ENCODE results near the gene LSM3.

Gene LSM3

DNA sequence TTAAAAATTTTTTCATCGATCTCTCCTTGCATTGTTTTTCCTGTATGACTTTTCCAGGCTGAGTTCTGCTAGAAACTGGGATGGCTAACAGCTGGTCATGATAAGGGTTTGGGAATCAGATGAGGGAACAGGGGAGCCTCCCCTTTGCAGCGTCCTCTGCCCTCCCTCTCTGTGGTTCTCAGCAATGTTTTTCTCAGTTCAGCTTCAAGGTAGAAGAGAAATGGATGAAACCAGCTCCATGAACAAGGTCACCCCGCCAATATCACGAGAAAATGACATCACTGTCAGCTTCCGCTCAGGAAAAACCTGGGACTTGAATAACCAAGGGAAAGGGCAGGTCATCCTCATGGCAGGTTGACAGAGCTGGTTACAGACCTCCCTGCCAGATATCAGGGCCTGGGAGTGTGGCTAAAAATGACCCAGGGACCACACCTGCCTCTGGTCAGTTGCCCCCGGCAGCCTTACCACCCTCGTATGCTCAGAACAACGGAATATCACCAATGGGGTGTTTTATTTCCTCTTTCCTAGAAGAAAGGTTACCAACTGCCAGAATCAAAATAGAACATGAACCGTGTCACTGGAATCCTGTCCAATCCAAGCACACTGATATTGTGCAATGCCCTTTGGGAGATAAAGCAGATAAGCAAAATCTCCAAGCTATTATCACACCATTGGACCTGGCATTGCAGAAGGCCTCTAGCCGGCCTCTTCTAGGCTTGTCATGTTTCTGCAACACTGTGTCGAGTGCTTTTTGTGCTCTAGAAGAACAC lies 26.1 kb downstream of the LSM3 start:
- H3K9me3 ChIP-seq (ENCODE audit: low read length), result no peaks in the 10 kb centered on the region
- no peak overlapping the region for H3K27ac ChIP-seq (ENCODE audit: low read depth, low read length)
- H3K27me3 ChIP-seq (ENCODE audit: control insufficient read depth in 1 of 2, insufficient read depth in 2 of 2, low read length in 2 of 2), result no peaks in the 10 kb centered on the region
- H3K36me3 ChIP-seq (ENCODE audit: insufficient read depth, low read length), result no peaks in the 10 kb centered on the region
- H3K4me1 ChIP-seq (ENCODE audit: insufficient read depth, low read length), result no peaks in the 10 kb centered on the region
- H3K9ac ChIP-seq (ENCODE audit: low read length), result no peak overlapping the region
- no peak overlapping the region for H3K4me3 ChIP-seq (ENCODE audit: low read depth in 1 of 2, low read length in 2 of 2)

DNA sequence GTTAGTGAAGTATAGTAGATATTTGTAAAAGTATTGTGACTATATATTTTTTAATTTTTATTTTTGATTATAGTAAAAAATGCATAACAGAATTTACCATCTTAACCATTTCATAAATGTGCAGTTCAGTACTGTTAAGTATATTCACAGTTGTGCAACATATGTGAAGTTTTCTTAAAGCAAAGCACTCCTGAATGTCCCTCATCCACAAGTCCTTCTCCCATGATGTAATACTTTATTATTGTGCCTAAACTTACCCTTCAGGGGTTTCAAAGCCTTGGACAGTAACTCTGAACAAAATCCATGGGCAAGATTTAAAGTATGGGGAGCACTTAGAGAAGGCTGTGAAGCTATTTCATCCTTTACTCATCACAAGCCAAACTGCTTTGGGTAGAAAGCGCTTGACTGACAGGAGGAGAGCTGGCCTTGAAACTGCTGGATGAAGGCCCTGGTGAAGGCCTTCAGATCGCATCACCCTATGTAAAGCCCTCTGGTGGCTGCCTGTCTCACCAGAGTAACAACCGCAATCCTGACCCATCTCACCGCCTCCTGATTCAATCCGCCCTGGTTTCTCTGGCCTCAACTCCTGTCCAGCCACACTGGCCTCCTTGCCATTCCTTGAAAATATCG lies 28.0 kb downstream of the LSM3 start:
- Histone ChIP-seq H3K4me1 (ENCODE audit: insufficient read depth, low read length) (no peaks in the 10 kb centered on the region), H3K27me3 (ENCODE audit: control insufficient read depth in 1 of 2, insufficient read depth in 2 of 2, low read length in 2 of 2) (no peaks in the 10 kb centered on the region), H3K27ac (ENCODE audit: low read depth, low read length) (no peak overlapping the region), H3K9ac (ENCODE audit: low read length) (no peak overlapping the region), H3K9me3 (ENCODE audit: low read length) (no peaks in the 10 kb centered on the region), H3K36me3 (ENCODE audit: insufficient read depth, low read length) (no peaks in the 10 kb centered on the region), H3K4me3 (ENCODE audit: low read depth in 1 of 2, low read length in 2 of 2) (no peak overlapping the region)

DNA sequence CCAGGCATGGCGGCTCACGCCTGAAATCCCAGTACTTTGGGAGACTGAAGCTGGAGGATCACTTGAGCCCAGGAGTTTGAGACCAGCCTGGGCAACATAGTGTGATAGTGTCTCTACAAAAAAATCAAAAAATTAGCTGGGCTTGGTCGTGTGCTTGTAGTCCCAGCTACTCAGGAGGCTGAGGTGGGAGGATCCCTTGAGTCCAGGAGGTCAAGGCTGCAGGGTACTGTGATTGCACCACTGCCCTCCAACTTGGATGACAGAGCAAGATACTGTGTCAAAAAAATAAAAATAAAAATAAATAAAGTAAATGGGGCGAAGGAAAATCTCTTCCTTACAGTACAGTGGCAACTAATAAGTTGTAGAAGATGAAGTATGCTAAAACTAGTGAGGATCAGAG lies 29.6 kb downstream of the LSM3 start:
- no peak overlapping the region for H3K9ac ChIP-seq (ENCODE audit: low read length)
- no peaks in the 10 kb centered on the region for H3K9me3 ChIP-seq (ENCODE audit: low read length)
- H3K27ac ChIP-seq (ENCODE audit: low read depth, low read length), result no peak overlapping the region
- no peaks in the 10 kb centered on the region for H3K4me1 ChIP-seq (ENCODE audit: insufficient read depth, low read length)
- no peaks in the 10 kb centered on the region for H3K36me3 ChIP-seq (ENCODE audit: insufficient read depth, low read length)
- H3K27me3 ChIP-seq (ENCODE audit: control insufficient read depth in 1 of 2, insufficient read depth in 2 of 2, low read length in 2 of 2), result no peaks in the 10 kb centered on the region
- no peak overlapping the region for H3K4me3 ChIP-seq (ENCODE audit: low read depth in 1 of 2, low read length in 2 of 2)

GRCh38 chr3:14208977-14209394 lies 30.4 kb downstream of the LSM3 start:
- Histone ChIP-seq H3K27ac (ENCODE audit: low read depth, low read length) (no peak overlapping the region), H3K36me3 (ENCODE audit: insufficient read depth, low read length) (no peaks in the 10 kb centered on the region)

GRCh38 chr3:14209581-14210289 lies 31.1 kb downstream of the LSM3 start:
- no peaks in the 10 kb centered on the region for H3K9me3 ChIP-seq (ENCODE audit: low read length)
- no peaks in the 10 kb centered on the region for H3K4me1 ChIP-seq (ENCODE audit: insufficient read depth, low read length)
- no peaks in the 10 kb centered on the region for H3K36me3 ChIP-seq (ENCODE audit: insufficient read depth, low read length)
- H3K9ac ChIP-seq (ENCODE audit: low read length), result no peak overlapping the region
- H3K27ac ChIP-seq (ENCODE audit: low read depth, low read length), result no peak overlapping the region
- no peaks in the 10 kb centered on the region for H3K27me3 ChIP-seq (ENCODE audit: control insufficient read depth in 1 of 2, insufficient read depth in 2 of 2, low read length in 2 of 2)
- no peak overlapping the region for H3K4me3 ChIP-seq (ENCODE audit: low read depth in 1 of 2, low read length in 2 of 2)

More at GRCh38 chr3:14208977-14209394, 30.4 kb downstream of the LSM3 start:
- Histone ChIP-seq H3K9me3 (ENCODE audit: low read length) (no peaks in the 10 kb centered on the region), H3K4me1 (ENCODE audit: insufficient read depth, low read length) (no peaks in the 10 kb centered on the region), H3K4me3 (ENCODE audit: low read depth in 1 of 2, low read length in 2 of 2) (no peak overlapping the region), H3K9ac (ENCODE audit: low read length) (no peak overlapping the region), H3K27me3 (ENCODE audit: control insufficient read depth in 1 of 2, insufficient read depth in 2 of 2, low read length in 2 of 2) (no peaks in the 10 kb centered on the region)

GRCh38 chr3:14210290-14210688 lies 31.7 kb downstream of the LSM3 start:
- Histone ChIP-seq H3K4me3 (ENCODE audit: low read depth in 1 of 2, low read length in 2 of 2) (no peak overlapping the region), H3K4me1 (ENCODE audit: insufficient read depth, low read length) (no peaks in the 10 kb centered on the region), H3K27me3 (ENCODE audit: control insufficient read depth in 1 of 2, insufficient read depth in 2 of 2, low read length in 2 of 2) (no peaks in the 10 kb centered on the region), H3K36me3 (ENCODE audit: insufficient read depth, low read length) (no peaks in the 10 kb centered on the region), H3K9ac (ENCODE audit: low read length) (no peak overlapping the region), H3K27ac (ENCODE audit: low read depth, low read length) (no peak overlapping the region), H3K9me3 (ENCODE audit: low read length) (no peaks in the 10 kb centered on the region)

DNA sequence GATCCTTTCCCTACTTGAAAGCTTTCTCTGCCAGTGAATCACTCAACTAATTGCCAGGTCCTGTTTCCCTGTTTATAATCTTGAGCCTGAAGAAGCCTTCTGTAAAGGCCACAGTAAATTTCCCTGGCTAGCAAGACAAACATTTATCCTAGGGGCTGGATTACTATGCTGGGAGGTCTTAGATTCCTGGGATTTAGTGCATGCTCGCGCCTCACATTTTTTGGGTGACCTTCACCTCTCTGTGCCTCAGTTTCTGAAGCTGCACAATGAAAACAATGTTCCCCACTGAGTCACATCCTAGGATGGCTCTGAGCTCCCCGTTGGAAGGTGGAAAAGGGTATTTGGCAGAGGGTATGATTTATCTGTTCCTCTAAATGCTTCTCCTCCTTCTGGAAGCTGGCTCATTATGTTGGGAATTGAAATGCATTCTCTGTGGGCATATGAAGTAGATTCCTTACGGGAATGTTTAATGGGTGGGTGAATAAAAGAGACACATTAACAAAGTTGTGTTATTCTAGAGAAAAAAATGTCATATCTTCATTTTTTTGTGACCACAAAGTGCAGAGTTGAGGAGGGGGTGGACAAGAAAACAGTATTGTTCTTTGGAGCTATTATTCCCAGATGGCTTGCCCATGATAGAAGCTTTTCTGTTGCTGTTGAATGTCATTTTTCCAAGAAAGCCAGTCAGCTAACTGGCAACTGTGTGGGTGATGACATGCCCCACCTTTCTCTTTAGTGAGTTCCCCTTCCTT lies 32.4 kb downstream of the LSM3 start:
- Histone ChIP-seq H3K9ac (ENCODE audit: low read length) (no peak overlapping the region), H3K27me3 (ENCODE audit: control insufficient read depth in 1 of 2, insufficient read depth in 2 of 2, low read length in 2 of 2) (no peaks in the 10 kb centered on the region), H3K4me3 (ENCODE audit: low read depth in 1 of 2, low read length in 2 of 2) (no peak overlapping the region), H3K27ac (ENCODE audit: low read depth, low read length) (no peak overlapping the region), H3K4me1 (ENCODE audit: insufficient read depth, low read length) (no peaks in the 10 kb centered on the region), H3K36me3 (ENCODE audit: insufficient read depth, low read length) (no peaks in the 10 kb centered on the region), H3K9me3 (ENCODE audit: low read length) (no peaks in the 10 kb centered on the region)

DNA sequence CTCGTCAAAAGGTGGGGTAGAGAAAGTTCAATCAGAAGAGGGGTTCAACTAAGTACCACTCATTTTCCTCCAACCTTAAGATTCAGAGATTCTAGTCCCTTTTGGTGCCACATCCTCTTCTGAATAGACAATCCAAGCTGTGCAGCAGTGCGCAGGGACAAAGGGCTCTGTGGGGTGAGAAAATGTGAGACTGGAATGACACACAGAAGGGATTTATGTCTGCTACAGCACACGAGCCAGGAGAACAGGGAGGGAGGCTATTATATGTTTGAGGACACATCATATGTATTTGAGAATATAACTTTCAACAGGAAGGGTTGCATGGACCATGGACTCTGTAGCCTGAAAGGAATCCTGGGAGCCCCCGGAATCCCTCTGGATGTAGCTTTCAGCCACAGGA lies 33.0 kb downstream of the LSM3 start:
- Histone ChIP-seq H3K27me3 (ENCODE audit: control insufficient read depth in 1 of 2, insufficient read depth in 2 of 2, low read length in 2 of 2) (no peaks in the 10 kb centered on the region), H3K9ac (ENCODE audit: low read length) (no peak overlapping the region), H3K27ac (ENCODE audit: low read depth, low read length) (no peak overlapping the region), H3K4me1 (ENCODE audit: insufficient read depth, low read length) (no peaks in the 10 kb centered on the region), H3K4me3 (ENCODE audit: low read depth in 1 of 2, low read length in 2 of 2) (no peak overlapping the region), H3K9me3 (ENCODE audit: low read length) (no peaks in the 10 kb centered on the region), H3K36me3 (ENCODE audit: insufficient read depth, low read length) (no peaks in the 10 kb centered on the region)

- H3K4me3 ChIP-seq (ENCODE audit: low read depth in 1 of 2, low read length in 2 of 2), result no peak overlapping the region
- no peaks in the 10 kb centered on the region for H3K4me1 ChIP-seq (ENCODE audit: insufficient read depth, low read length)
- H3K27me3 ChIP-seq (ENCODE audit: control insufficient read depth in 1 of 2, insufficient read depth in 2 of 2, low read length in 2 of 2), result no peaks in the 10 kb centered on the region
- H3K36me3 ChIP-seq (ENCODE audit: insufficient read depth, low read length), result no peaks in the 10 kb centered on the region
- H3K27ac ChIP-seq (ENCODE audit: low read depth, low read length), result no peak overlapping the region
- no peak overlapping the region for H3K9ac ChIP-seq (ENCODE audit: low read length)
- H3K9me3 ChIP-seq (ENCODE audit: low read length), result no peaks in the 10 kb centered on the region
These were observed 33.4 kb downstream of the LSM3 start for GRCh38 chr3:14212032-14212431.

GRCh38 chr3:14213066-14213774 lies 34.6 kb downstream of the LSM3 start:
- Histone ChIP-seq H3K9ac (ENCODE audit: low read length) (no peak overlapping the region), H3K27ac (ENCODE audit: low read depth, low read length) (no peak overlapping the region), H3K27me3 (ENCODE audit: control insufficient read depth in 1 of 2, insufficient read depth in 2 of 2, low read length in 2 of 2) (no peaks in the 10 kb centered on the region), H3K9me3 (ENCODE audit: low read length) (no peaks in the 10 kb centered on the region), H3K36me3 (ENCODE audit: insufficient read depth, low read length) (no peaks in the 10 kb centered on the region), H3K4me1 (ENCODE audit: insufficient read depth, low read length) (no peaks in the 10 kb centered on the region), H3K4me3 (ENCODE audit: low read depth in 1 of 2, low read length in 2 of 2) (no peak overlapping the region)

DNA sequence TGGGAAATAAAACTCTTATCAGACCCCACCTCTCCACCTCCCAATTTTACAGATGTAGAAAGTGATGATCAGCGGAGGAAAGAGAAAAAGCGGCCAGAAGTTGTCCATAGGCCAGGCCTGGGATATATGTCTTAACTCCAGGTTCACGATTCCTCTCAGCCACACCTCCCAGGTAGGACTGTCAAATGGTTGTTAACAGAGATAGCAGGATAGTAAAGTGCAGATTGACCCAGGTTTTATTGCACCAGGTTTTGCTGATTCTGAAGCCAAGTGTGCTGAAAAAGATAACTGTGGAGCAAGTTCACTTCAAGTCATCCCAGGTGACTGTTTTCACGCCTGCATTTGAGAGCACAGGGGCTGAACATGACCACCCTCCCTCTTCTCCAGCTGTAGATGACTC lies 36.1 kb downstream of the LSM3 start:
- Histone ChIP-seq H3K27me3 (ENCODE audit: control insufficient read depth in 1 of 2, insufficient read depth in 2 of 2, low read length in 2 of 2) (no peaks in the 10 kb centered on the region), H3K9me3 (ENCODE audit: low read length) (no peaks in the 10 kb centered on the region), H3K4me1 (ENCODE audit: insufficient read depth, low read length) (no peaks in the 10 kb centered on the region), H3K27ac (ENCODE audit: low read depth, low read length) (no peak overlapping the region), H3K4me3 (ENCODE audit: low read depth in 1 of 2, low read length in 2 of 2) (no peak overlapping the region), H3K9ac (ENCODE audit: low read length) (no peak overlapping the region), H3K36me3 (ENCODE audit: insufficient read depth, low read length) (no peaks in the 10 kb centered on the region)
